A549 treated with AZD2906 at 1 μM for 4 hours (cell line): ENCODE measurements around the gene SPATA45. TPM values are rescaled to one million over a fixed set of nuclear protein-coding genes. Genes with fewer than 3 reads are reported as not detected.

ENCODE experiments used
- total RNA-seq: library from RNA; stranded (reverse); fragments of 200-300 nt; extraction: Qiagen RNA extraction; gene quantifications from 5 replicates; pipeline ENCODE4 v1.2.3, GENCODE V29; 2022

Gene SPATA45
- total RNA-seq, result not detected in 5 replicates

DNA sequence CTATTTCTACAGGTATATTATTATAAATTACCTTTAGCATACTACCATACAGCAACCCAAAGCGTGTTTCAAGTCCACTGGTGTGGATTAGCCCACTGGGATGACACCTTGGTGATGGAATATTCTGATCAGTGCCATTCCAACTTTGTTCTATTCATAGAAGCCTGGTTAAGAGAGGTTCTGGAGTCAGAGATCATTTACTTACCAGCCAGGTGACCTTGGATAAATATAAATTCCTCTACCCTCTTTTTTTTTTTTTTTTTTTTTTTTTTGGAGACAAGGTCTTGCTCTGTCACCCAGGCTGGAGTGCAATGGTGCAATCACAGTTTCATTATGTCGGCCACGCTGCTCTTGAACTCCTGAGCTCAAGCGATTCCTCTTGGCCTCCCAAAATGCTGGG is at the start of gene SPATA45:
SPATA45 (minus strand) TSS at position 101 of the 400 bp plus-strand sequence. CDS start 11,500 bp downstream, outside the sequence.

GRCh38 chr1:212857992-212858460 is 10.6 kb upstream of the SPATA45 start, which contains the start of gene FLVCR1:
FLVCR1 (plus strand) TSS chr1:212858275; CDS start chr1:212858453, 178 bp downstream.

DNA sequence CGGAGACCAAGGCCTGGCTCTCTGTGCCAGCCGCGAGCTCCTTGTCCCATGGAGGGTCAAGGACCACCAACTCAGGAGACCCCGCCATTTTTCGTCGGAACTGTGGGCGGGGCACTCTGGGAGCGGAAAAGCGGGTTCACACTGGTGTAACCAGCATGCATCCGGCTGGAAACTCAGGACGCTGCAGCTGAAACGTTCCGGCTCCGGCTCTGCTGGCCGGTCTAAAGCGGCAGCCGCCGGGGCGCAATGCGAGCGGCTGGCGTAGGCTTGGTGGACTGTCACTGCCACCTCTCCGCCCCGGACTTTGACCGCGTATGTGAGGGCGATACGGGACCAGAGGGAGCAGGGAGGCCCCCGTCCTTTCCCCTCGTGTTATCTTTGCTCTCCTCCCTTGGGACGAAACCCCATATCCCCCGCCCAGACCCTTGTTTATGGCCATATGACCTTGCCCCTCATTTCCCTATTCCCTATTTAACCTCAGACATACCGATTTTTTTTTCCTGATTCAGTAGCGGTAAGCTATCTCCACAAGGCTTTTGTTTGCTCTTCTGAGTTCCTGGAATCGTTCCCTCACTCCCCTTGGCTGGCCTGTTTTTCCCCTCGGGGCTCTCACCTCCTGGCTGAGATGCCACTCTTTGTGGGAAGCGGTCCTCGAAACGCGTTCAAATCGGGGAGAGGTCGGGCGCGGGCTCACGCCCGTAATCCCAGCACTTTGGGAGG is 55.6 kb downstream of the SPATA45 start, which contains the start of the genes NSL1 and TATDN3:
NSL1 (minus strand) TSS at position 102 of the 720 bp plus-strand sequence; CDS start at position 88, 14 bp downstream.
TATDN3 (plus strand) TSS at position 219 of the 720 bp plus-strand sequence; CDS start at position 247, 28 bp downstream.

Other genes starting within 250 kb of the SPATA45 start
- gene ATF3, start 238.9 kb downstream of the SPATA45 start, total RNA-seq, result 20.9 to 33.9 TPM (median 29.0 TPM) in 5 replicates
- gene BATF3, start 147.8 kb downstream of the SPATA45 start, total RNA-seq, result 21.4 to 35.2 TPM (median 33.9 TPM) in 5 replicates
- gene NSL1, start 55.9 kb downstream of the SPATA45 start, total RNA-seq, result 26.8 to 41.1 TPM (median 30.6 TPM) in 5 replicates
- 10.7 to 16.1 TPM (median 12.1 TPM) in 5 replicates for gene TATDN3, start 55.8 kb downstream of the SPATA45 start, total RNA-seq
- 12.7 to 16.7 TPM (median 14.5 TPM) in 5 replicates for gene FLVCR1, start 10.6 kb upstream of the SPATA45 start, total RNA-seq
- 2.2 to 3.9 TPM (median 2.8 TPM) in 5 replicates for gene VASH2, start 102.9 kb upstream of the SPATA45 start, total RNA-seq
- gene ANGEL2, start 168.2 kb upstream of the SPATA45 start, total RNA-seq, result 15.2 to 18.5 TPM (median 17.3 TPM) in 5 replicates
- gene RPS6KC1, start 203.6 kb upstream of the SPATA45 start, total RNA-seq, result 8.8 to 11.3 TPM (median 9.6 TPM) in 5 replicates